8988T (cell line): Measurements from ENCODE around the gene HPCAL1.

Experiments used
- DNase-seq: peaks from one replicate; pipeline ENCODE4 v3.0.0; 2011

Gene HPCAL1

GRCh38 chr2:10269711-10270610 is 32.7 kb upstream of the HPCAL1 start:
- DNase-seq: no peak

- DNase-seq: no peak
Observed at GRCh38 chr2:10271509-10271908, 31.2 kb upstream of the HPCAL1 start.

GRCh38 chr2:10271946-10272345 is 30.8 kb upstream of the HPCAL1 start:
- DNase-seq: no peak

- no peak for DNase-seq
Observed at GRCh38 chr2:10272464-10272863, 30.2 kb upstream of the HPCAL1 start.

- no peak for DNase-seq
Observed at GRCh38 chr2:10273215-10274175, 29.2 kb upstream of the HPCAL1 start.

- DNase-seq: no peak
Observed at GRCh38 chr2:10274376-10274775, 28.3 kb upstream of the HPCAL1 start.

- DNase-seq: no peak
Observed at GRCh38 chr2:10274983-10275802, 27.5 kb upstream of the HPCAL1 start.

GRCh38 chr2:10276481-10277292 is 26.0 kb upstream of the HPCAL1 start:
- no peak for DNase-seq

- DNase-seq: no peak
Observed at GRCh38 chr2:10277293-10278028, 25.2 kb upstream of the HPCAL1 start.

GRCh38 chr2:10278029-10278762 is 24.5 kb upstream of the HPCAL1 start:
- no peak for DNase-seq

GRCh38 chr2:10278763-10279471 is 23.8 kb upstream of the HPCAL1 start:
- DNase-seq: no peak

- no peak for DNase-seq
Observed at GRCh38 chr2:10279472-10279870, 23.2 kb upstream of the HPCAL1 start.

GRCh38 chr2:10279946-10280463 is 22.7 kb upstream of the HPCAL1 start:
- DNase-seq: no peak

- DNase-seq: no peak
Observed at GRCh38 chr2:10281891-10282290, 20.8 kb upstream of the HPCAL1 start.

- DNase-seq: no peak
Observed at GRCh38 chr2:10282611-10283105, 20.0 kb upstream of the HPCAL1 start.

- peak; percentile 89 for DNase-seq
Observed at GRCh38 chr2:10283106-10284062, 19.3 kb upstream of the HPCAL1 start.

- no peak for DNase-seq
Observed at GRCh38 chr2:10284108-10284870, 18.4 kb upstream of the HPCAL1 start.
